Astrocyte (in vitro differentiated cells and primary cell): Measurements from ENCODE around the gene SIAH3.

Experiments
- CTCF ChIP-seq: IDR thresholded peaks from 2 replicates; pipeline ENCODE4 v1.5.1; 2011; ENCODE audit warnings: low read depth, mild to moderate bottlenecking, inconsistent platforms, low read length, moderate library complexity; ENCODE audit not compliant: insufficient read depth
- EZH2 ChIP-seq: IDR thresholded peaks from 2 replicates; pipeline ENCODE4 v1.6.1; 2012; ENCODE audit warnings: mild to moderate bottlenecking, low read length, inconsistent platforms; ENCODE audit not compliant: insufficient read depth

- TF ChIP-seq EZH2 (no peak), CTCF (no peak)
Observed at GRCh38 chr13:45851171-45851921, at the start of gene SIAH3.
